Tibial nerve (tissue), 4 donors: ENCODE measurements around the gene ECE1.
"Not testable (repeated sequence)": the region's sequence is repeated elsewhere in the genome, so short reads cannot be mapped to it uniquely, and the experiment has no call there.

ENCODE experiments used
- EP300 ChIP-seq, 2 donors: sonication (generic); formaldehyde crosslinking; IDR thresholded peaks; one replicate each; pipeline ENCODE4 v1.6.1; 2017; ENCODE audit warnings: antibody characterized with exemption in 2 of 2, mild to moderate bottlenecking in 1 of 2
- POLR2A ChIP-seq, 2 donors: fragments of 450-650 bp; IDR thresholded peaks; one replicate each; pipeline ENCODE4 v1.6.1; 2017; ENCODE audit warnings: antibody characterized with exemption in 2 of 2, mild to moderate bottlenecking in 2 of 2, moderate library complexity in 2 of 2
- TF ChIP-seq, protein P1 (sequence below), 5 experiments: fragments of 200-600 bp in 3 of 5; fragments of 450-650 bp in 2 of 5; sonication (generic) in 3 of 5; IDR thresholded peaks; one replicate each; pipeline ENCODE4 v1.5.1; 2016 to 2019; ENCODE audit warnings: antibody characterized with exemption in 5 of 5, mild to moderate bottlenecking in 3 of 5, moderate library complexity in 2 of 5

DNA sequence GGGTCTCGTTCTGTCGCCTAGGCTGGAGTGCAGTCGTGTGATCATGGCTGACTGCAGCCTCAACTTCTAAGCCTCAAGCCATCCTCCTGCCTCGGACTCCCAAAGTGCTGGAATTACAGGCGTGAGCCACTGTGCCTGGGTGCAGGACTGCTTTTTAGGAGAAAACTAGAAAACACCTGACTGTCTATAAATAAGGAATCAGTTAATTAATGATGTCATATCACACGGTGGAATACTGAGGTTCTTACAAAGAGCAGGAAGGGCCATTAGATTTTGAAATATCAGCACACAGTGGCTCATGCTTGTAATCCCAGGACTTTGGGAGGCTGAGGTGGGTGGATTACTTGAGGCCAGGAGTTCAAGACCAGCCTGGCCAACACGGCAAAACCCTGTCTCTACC lies 62.0 kb downstream of the ECE1 start:
- TF ChIP-seq, protein P1, sequence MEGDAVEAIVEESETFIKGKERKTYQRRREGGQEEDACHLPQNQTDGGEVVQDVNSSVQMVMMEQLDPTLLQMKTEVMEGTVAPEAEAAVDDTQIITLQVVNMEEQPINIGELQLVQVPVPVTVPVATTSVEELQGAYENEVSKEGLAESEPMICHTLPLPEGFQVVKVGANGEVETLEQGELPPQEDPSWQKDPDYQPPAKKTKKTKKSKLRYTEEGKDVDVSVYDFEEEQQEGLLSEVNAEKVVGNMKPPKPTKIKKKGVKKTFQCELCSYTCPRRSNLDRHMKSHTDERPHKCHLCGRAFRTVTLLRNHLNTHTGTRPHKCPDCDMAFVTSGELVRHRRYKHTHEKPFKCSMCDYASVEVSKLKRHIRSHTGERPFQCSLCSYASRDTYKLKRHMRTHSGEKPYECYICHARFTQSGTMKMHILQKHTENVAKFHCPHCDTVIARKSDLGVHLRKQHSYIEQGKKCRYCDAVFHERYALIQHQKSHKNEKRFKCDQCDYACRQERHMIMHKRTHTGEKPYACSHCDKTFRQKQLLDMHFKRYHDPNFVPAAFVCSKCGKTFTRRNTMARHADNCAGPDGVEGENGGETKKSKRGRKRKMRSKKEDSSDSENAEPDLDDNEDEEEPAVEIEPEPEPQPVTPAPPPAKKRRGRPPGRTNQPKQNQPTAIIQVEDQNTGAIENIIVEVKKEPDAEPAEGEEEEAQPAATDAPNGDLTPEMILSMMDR (IDR thresholded peaks at IDR 0.05), result not testable (repeated sequence)
- not testable (repeated sequence) for TF ChIP-seq POLR2A, EP300 (IDR thresholded peaks at IDR 0.05)
